Dermis blood vessel endothelial cell (primary cell): ENCODE measurements around the gene SEMA6A. TPM values are rescaled to one million over a fixed set of nuclear protein-coding genes. Genes with fewer than 3 reads are reported as not detected.
A peak's percentile ranks its signal among the peaks of the same experiment; 100 is the strongest.

Experiments used
- DNase-seq: peaks from one replicate; pipeline ENCODE4 v3.0.0; 2010
- total RNA-seq: library from RNA; depleted of rRNA; stranded (reverse); fragments of >200 nt; gene quantifications from 2 replicates; pipeline ENCODE4 v1.2.3, GENCODE V29; 2014

The SEMA6A gene
- total RNA-seq, 1 donor from 2014 or later = 21.1 TPM

DNA sequence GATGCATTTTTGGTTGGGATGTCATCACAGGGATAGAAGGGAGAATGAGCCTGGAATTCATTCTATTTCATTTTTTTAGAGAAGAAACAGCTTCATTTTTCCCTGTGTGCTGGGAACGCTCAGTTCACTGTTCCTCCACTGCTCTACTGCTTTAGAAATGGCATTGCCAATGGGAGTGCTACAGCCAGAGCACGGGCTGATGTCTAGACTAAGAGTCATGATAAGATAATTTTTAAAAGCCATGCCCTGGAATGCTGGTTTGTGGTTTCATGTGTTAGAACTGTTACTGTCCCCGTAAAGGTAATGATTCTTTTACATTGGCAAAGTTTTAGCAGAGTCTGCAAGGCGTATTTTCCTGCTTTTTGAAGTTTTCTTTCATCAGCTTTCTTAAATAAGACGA is 119.6 kb downstream of the SEMA6A start:
- DNase-seq = no peak

DNA sequence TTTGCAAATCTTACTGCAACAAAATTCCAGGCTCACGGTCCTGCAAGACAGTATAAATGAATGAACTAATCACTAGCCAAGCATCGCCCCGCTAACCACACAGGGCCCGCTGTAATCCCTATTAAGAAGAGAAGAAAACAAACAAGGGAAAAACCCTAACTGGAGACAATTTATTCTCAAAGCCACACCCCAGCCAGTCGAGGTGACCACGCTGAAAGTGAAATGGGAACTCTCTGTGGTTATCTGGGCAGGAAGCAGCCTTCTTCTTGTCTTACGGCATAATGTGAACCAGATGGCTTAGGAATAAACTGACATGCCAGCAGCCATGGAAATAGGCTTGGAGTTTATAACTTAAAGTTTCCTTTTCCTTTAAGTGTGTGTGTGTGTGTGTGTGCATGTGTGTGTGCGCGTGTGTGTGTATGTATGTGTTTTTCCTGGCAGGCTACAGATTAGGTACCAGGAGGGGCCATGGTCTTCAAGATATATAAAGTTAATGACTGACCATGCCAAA is 120.2 kb downstream of the SEMA6A start:
- no peak for DNase-seq

DNA sequence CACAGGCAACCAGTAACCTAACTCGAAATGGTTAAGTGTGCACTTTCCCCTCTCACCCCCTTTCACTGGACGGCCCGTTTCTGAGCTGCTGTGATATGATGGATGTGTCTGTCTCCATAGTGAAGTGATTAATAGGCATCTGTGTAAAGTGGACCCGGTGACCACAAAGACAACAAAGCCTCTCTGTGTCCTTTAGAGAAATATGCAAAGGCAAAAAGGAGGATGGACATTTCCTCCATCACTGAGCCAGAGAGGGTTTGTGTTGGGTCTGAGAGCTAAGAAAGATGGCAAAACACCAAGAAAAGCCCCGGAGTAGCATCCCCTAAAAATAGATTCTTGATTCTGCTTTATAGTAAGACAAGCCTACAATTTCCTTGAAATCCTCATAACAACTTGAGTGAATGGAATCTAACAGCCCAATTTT is 120.6 kb downstream of the SEMA6A start:
- no peak for DNase-seq

DNA sequence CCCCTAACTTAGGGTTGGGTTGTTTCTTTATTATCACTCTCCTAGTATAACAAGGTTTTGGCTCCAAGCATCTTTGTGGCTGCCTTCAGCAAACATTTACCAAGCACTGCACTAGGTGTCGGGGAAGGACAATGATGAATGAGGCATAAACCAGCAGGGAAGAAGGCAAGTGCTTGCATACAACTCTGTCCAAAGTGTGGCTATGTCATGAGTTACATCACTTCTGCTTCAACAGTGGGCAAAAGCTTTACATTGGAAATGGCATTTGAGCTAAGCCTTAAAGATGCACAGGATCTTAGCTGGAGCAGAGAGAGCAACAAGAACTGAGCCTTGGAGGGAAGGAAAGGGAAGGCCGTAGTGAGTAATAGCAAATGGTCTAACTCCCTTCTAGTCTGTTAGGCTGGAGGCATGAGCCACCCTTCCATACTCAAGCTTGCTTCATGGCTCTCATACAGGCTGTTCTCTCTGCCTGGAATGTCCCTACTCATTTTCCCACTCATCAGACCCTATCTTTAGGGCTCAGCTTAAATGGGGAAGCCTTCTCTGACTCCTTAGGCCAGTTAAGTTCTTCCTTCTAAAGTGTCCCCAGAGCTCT is 121.8 kb downstream of the SEMA6A start:
- no peak for DNase-seq

DNA sequence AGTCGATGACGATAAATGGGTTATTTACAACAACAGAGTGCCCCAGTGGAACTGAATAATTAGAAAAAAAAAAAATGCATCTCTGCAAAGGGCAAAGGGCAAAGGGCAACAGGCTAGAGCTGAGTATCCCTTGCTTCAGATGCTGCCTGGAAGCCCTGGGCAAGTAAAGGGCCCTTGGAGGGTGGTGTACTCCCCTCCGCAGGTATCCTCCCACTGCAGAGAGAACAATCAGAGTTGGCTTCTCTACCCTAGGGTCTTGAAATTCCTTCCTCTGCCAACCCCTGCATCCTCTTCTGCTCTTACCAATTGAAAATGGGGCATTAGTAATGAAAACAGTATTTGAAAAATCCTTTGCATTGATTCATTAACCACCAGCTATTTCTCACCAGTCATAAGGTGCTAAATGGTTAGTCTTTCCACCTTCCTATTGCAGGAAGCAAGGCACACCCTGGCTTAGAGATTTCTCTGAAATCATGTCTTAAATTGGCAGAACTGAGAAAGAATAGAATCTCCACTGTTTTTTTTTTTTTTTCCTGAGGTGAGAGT is 122.6 kb downstream of the SEMA6A start:
- DNase-seq = no peak

DNA sequence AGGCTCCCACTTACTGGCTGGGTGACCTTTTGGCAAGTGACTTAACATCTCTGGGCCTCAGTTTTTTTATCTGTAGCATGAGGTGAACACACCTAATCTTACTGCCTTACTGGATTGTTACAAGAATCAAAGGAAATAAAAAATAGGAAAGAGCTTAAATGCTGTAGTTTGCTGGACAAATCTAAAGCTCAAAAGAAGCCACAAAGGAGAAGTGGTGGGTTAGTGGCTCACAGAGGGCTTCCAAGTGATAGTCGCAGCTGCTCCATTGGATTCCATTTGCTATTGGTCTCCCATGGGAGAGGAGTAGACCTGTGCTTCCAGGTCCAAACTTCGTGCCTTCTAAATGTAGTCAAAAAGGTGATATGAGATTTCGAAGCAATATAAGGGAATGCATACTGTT is 123.6 kb downstream of the SEMA6A start:
- DNase-seq = no peak

DNA sequence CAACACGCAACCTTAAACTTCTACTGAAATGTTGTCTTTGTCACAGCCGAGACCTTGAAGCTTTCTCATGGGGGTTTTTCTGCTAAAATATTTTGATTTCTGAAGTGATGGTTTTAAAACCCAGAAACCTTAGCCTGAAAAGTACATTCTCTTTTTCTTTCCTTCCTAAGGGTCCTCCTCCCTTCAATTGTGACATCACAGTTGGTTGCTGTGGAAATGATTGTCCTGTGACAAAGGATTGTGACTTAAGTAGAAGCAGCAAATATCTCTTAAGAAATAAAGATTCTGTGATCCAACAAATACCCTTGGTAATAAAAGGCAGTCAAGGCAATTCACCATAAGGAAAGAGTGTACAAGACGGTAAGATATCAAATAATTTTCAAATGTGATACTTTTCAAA is 125.2 kb downstream of the SEMA6A start:
- DNase-seq = no peak

DNA sequence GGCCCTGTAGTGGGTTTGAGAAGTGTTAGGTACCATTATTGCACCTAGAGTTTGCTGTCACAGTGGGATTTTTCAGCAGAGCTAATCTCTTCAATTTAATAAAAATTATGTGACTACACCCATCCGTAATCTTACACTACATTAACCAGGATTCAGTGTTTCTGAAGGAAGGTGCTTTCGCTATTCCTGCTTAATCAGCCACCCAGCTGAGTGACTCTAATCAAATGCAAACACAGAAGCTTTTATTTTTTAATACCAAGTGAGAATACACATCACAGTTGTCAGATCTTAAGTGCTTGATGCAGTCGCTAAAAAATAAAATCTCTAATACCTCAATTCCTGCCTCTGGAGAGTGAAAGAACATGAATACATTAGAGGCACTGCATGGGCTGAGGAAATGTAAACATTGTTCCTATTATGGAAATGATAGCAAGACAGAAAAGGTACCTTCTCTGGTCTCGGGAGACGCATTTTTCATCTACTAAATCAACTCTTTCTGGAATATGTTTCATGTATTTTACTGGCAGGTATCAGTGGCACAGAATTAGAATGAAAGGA is 125.7 kb downstream of the SEMA6A start:
- no peak for DNase-seq

DNA sequence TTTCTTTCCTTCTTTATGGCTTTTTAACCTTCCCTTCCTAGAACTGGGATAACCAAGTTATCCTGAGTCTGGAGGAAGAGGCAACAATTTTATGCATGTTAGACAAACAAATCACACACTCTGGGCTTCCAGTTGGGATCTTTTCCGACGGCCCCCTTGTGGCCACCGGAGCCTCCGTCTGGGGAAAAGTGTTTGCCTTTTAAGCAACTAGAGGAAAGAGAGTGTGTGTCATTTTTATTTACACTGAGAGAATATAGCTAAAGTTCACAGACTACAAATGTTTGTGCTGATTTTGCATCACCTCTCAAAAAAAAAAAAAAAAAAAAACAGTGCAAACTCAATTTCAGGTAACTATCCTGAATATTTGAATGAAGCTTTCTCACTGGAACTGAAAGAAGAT is 126.2 kb downstream of the SEMA6A start:
- no peak for DNase-seq

DNA sequence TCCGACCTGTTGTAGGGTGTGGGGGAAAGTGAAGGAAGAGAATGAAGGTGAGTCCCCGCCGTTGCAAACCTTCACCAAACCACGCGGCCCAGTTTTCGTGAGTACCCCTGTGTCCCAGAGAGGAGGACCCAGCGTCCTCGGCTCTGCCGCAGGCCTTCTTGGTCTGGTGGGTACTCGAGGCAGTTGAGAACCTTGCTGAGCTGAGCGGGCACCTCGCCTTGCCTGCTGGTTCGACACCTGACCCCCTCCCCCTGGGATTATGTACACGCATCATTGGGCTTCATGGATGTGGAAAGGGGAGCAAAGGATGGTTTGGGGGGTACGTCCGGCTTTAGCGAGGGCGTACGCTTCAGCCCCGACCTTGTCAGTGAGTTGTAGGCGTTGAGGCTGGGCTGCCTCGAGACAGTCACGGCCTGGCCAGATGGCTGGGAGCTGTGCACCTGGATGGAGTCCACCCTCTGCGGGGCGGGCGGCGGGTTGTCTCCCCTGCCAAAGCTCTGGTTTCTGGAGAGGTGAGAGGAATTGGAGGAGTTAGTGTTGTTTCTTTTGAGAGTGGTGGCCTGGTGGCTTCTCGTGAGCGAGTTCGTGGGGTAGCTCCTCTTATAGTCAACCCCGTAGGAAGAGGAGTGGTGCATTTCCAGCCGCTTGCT is 128.1 kb downstream of the SEMA6A start:
- DNase-seq = no peak

DNA sequence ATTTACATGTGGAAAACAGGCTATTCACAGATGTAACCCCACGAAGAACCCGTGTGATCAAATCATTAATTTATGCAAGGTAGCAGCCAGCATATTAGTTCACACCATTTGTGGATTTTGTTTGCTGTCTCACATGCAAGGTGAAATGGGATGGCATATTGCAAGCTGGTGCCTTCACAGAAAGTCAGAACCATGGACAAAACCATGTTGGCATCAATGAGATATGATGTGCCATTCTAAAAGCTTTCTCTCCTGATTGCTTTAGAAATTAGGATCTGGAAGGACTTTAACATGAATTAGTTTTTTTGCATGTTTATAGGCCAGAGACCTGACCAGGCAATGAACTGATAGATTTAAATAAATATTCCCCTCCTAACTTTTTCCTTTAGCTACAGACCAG is 129.3 kb downstream of the SEMA6A start:
- no peak for DNase-seq

DNA sequence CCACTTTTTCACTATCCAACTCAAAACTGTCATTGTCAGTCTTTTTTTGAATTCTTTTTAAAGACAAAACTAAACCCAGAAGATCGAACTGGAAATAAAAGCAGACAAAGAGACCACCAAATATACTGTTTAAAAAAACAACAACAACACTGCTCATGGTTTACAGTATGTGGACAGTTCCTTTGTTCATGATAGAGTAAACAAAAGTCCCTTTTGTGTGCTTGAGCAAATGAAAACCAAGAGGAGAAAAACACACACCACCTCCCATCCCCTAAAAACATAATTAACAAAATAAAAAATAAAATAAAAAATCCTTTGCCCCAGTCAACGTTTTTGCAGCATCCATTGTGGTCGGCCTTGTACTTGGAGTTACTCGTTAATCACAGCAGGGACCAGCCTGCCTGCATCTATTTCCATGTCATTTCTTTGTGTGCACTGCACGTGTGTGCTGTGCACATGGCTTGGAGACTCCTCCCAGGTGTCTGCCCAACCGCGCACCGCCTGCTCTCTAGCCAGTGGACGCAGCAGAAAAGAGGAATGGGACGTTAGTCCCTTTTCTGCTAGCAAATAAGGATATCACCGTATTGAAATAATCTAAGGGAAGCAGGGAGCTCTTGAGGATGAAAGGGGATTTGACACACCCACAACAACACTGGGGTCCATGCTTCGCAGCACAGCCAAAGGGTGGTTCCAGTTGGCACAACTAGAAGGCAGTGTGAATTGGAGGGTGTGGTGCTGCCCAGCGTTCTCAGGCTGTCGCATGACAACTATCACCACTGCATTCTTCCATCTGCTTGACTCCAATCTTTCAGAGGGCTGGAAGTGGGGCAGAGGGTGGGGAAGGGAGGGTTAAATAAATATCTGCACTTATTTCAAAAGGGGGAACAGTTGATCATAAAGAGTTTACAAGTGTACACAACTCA is 130.0 kb downstream of the SEMA6A start:
- no peak for DNase-seq

DNA sequence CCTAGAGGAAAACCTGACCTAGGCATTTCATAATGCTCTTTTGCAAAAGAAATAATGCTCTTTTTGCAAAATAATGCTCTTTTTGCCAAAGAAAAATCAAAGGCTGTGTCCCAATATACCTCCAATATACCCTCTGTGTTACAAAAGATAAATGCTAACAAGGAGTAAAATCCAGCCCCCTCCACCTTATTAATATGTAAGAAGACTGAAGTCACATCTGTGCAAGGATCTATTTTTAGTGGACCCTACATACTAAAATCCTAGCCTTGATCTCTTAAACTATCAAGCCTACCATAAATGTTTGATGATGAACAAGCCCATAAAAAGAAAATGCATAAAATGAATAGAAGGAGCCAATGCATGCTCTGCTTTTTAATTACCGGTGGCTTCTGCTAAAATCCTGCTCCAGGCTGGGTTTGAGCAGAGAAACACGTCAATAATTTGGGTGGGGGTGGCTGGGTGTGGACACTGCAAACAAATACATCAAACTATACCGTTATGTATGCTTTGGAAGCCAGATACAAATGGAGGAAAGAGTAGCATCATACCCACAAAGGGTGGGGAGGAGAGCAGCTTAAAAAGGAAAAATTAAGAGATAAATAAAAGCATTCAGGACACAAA is 131.6 kb downstream of the SEMA6A start:
- DNase-seq = no peak

DNA sequence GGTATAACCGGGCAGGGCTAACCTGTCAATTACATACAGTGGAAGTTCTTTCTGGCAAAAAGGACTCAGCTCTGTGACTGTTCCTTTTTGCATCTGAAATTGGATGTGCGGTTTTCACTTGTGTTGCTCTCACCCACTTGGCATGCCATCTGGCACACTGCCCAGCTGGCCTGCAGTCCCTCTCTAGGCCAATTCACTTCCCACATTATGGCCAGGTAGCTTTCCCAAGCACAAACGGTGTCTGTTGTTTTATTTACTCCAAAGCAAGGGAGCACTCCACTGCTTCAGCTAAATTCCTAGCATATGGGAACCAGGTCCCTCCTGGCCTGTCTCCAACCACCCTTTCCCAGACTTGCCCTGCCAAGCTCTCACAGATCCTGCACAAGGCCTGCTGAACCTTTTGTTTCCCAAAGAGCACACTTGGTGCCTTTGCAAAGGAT is 132.5 kb downstream of the SEMA6A start:
- DNase-seq = peak; percentile 35

DNA sequence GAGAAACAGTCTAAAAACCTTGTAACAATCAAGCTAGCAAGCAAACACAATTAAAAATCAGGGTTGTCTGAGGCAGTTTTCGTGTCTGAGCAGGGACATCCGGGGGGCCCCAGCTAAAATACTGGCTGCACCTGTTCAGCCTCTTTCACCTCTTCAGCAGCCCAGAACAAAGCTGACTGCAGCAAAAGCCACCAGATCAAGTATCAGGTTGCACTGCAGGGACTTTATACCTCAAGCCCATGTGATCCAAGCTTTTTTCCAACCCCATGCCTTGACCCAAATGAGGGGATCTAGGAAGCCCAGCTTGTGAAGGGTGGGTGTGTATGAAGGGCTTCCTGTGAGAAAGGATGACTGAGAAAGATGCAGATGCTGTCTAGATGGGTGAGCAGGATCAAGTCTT is 133.4 kb downstream of the SEMA6A start:
- DNase-seq = no peak

DNA sequence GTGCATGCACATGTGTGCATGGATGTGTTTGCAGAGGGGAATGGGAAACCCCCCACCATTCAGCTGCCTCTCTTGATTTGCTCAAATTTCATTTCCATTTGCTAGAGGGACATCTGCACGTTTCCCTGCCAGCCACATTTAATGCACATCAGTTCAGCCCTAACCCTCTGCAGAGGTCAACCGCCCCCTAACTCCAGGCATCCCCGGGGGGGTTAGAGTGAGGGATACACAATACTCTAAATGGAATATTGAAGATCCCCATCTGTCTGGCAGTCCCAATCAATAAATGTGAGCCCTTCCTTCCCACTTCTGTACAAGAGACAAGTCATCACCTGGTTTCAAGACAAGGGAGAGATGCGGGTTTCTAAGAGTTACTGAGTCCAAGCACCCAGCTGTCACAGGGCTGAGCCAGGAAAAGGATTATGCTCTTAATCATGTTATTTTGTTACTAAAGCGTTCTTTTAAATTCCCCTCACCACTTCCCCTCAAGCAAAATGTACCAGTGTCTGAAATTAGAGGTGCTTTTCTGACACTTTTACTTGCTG is 134.1 kb downstream of the SEMA6A start:
- no peak for DNase-seq

DNA sequence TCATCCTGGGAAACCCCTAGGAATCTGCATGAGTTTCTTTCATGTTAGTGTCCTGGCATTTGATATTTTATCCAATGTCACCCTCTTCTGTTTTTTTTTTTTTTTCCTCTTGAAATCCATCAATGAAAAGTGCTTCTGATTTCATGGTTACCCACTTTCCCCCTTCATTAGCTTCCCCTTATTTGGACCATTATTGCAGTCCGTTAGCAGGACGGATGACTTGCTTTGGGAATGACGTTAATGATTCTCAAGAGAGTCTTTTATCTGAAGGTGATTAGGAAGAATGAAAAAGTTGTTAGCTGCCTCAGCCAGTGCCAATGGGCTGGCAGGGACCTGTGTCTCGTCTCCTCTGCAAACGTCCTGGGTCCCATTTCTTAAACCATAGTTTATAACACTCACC is 134.7 kb downstream of the SEMA6A start:
- DNase-seq = no peak

DNA sequence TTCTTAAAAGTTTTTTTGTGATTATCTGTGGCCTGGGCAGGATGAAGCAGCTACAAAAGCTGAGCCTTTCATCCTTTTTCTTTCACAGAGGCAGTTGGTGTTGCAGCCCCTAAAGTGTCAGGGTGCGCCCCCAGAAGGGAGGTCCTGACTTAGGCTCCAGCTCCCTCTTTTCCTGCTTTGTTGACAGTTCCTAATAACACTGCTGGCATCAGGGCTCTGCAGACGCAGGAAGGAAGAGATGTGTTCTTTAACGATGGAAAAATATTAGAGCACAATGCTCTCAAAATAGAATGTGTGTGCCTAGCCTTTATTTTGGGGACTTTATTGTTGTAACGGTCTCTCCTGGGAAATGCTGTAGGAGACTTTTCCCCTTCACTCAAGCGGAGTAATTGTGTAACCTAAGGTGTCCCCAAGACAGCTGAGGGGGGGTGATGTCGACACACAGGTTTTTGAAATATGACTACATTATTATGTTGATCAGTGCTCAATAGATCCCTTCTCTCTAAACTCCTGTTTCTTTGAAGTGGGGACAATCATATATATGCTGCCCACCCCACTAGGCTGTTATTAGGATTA is 135.6 kb downstream of the SEMA6A start:
- DNase-seq = peak; percentile 17

DNA sequence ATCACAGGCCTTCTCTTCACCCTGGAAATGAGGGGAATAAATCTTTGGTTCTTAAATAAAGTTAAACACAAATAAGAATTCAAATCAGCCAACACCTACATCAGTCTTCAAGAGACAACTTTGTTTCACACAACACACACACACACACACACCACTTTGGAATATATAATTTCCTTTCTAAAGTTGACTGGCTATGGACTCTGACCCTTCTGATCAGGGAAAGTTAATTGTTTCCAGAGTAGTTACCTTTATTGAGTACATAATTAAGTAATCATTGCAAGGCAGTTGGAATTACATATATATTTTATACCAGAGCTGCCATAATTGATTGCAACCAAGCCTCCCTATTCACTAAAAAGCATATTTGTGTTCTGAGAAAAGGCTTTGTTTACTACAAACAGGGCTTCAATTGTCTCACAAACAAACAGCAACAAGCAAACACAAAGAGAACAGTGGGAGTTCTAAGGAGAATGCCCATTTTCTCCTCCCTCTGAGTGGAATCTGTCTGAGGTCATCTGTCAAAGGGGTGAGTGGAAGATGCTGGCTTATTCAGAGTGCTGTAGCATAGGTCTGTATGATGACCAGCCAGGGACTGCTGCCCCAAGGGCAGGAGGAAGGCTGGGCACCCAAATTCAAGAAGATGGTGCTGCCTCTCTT is 136.6 kb downstream of the SEMA6A start:
- DNase-seq = no peak

DNA sequence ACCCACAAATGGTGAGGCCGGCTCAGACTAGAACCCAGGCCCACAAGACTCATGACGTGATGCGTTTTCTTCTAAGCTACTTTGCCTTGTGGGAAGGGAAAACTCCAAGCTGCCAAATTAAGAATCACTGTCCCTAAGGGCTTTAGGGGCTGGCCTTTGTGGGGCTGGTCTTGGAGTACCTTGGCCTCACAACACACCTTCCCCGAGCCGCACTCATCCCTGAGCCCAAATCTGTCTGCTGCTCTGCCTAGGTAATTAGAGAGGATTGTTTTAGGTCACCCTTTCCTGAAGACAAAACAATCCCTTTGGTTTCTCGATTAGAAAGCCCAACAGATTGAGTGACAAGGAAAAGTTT is 137.3 kb downstream of the SEMA6A start:
- no peak for DNase-seq

DNA sequence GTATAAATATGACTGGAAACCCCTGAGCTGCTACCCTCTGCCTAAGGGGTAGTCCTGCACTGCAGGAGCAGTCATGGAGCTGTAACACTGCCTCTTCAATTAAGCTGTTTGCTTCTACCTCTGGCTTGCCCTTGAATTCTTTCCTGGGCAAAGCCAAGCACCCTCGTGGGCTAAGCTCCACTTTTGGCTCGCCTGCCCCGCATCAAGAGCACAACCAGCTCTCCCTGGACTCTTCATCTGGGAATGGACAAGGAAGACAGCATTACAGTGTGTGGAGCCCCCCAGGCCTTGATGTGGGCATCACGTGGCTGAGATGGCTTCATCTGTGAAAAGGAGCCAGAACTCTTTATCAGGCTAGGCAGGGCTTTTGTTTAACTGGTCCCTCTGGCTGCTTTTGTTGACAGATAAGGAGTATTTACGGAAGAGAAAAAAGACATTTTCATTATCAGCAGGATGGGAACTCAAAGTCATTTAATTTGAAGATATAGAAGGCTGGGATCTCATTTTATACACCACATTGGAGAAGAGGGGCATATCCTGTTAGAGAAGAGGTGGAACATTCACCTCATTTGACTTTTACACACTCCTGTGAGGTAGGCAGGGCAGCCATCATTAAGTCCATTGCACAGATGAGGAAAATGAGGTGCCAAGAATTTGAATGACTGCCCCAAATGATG is 137.8 kb downstream of the SEMA6A start:
- DNase-seq = no peak
